Kidney (tissue), 14 donors: ENCODE results near the gene RABL6. TPM values are rescaled to one million over a fixed set of nuclear protein-coding genes. Genes with fewer than 3 reads are reported as not detected.
"Not testable (repeated sequence)": the region's sequence is repeated elsewhere in the genome, so short reads cannot be mapped to it uniquely, and the experiment has no call there.

Source experiments
- DNase-seq, 5 donors: peaks; one replicate each; pipeline ENCODE4 v3.0.0-alpha.2; 2013 to 2020
- FAIRE-seq: peaks from 2 replicates; lab custom pipeline; 2012; peaks lifted over from hg19 to GRCh38; lab: Jason Lieb, UNC
- H3K27ac ChIP-seq, 2 donors: one replicate each; pipeline ENCODE4 v1.7.0; 2013; ENCODE audit warnings: low read depth in 2 of 2, low read length in 2 of 2, inconsistent platforms in 1 of 2
- H3K27me3 ChIP-seq: one replicate; pipeline ENCODE4 v1.7.1; 2013; ENCODE audit warnings: low read length, inconsistent platforms; ENCODE audit not compliant: control insufficient read depth, insufficient read depth
- H3K36me3 ChIP-seq, 3 donors: one replicate each; pipeline versions ENCODE4 v1.7.0 to v1.7.1; 2013; ENCODE audit warnings: low read length in 3 of 3, control low read depth in 1 of 3, inconsistent platforms in 1 of 3; ENCODE audit not compliant: insufficient read depth in 3 of 3, control insufficient read depth in 2 of 3
- H3K4me1 ChIP-seq, 3 donors: one replicate each; pipeline versions ENCODE4 v1.7.0 to v1.7.1; 2013; ENCODE audit warnings: low read length in 3 of 3, inconsistent platforms in 1 of 3, low read depth in 1 of 3; ENCODE audit not compliant: control insufficient read depth in 2 of 3, insufficient read depth in 2 of 3
- H3K4me3 ChIP-seq, 3 donors: one replicate each; pipeline versions ENCODE4 v1.7.0 to v1.8.1; 2013; ENCODE audit warnings: low read length in 3 of 3, control low read depth in 1 of 3, inconsistent platforms in 1 of 3
- H3K9ac ChIP-seq, 3 donors: one replicate each; pipeline versions ENCODE4 v1.7.0 to v1.7.1; 2013; ENCODE audit warnings: low read length in 3 of 3, control low read depth in 1 of 3, inconsistent platforms in 1 of 3
- H3K9me3 ChIP-seq, 3 donors: one replicate each; pipeline versions ENCODE4 v1.7.0 to v1.7.1; 2013; ENCODE audit warnings: low read length in 3 of 3, control low read depth in 1 of 3, inconsistent platforms in 1 of 3; ENCODE audit not compliant: control insufficient read depth in 2 of 3, insufficient read depth in 1 of 3
- intact Hi-C: fragments of 100-400 bp; cut with DNase I; formaldehyde crosslinking; loops from one replicate; pipeline ENCODE4 v1.11.1; 2022
- polyA plus RNA-seq: library from polyadenylated mRNA; stranded (reverse); fragments of 350-450 nt; fragmentation: Illumina TruSeq; extraction: RNeasy Lipid Tissue Mini Kit (QIAGEN cat#74804); gene quantifications from one replicate; pipeline ENCODE4 v1.2.3, GENCODE V29; 2014; ENCODE audit warnings: low read depth, low replicate concordance; ENCODE audit not compliant: insufficient read depth
- total RNA-seq: library from RNA; stranded (reverse); fragmentation: NEBNext Ultra II Directional; extraction: Animal tissue kit (Norgen Biotek cat#: 25700); gene quantifications from one replicate; pipeline ENCODE4 v1.2.1, GENCODE V29; 2021
- TF ChIP-seq, protein P1 (sequence below): IDR thresholded peaks from 3 replicates; pipeline ENCODE4 v1.5.1; 2012; ENCODE audit warnings: mild to moderate bottlenecking, moderate library complexity, borderline replicate concordance; ENCODE audit not compliant: insufficient read depth; ENCODE audit errors: extremely low read depth
- donor health status: control.
- donor health status: control.
- donor health status: control.
- donor health status: control.
- donor health status: control.
- donor health status: DM: yes; HTN: yes; CAD: no.
- donor health status: Normal renal cell carcinoma (clear cell type).

RABL6 gene
- total and polyA plus RNA-seq, 2 donors from 2014 or later = 60.4 to 70.3 TPM

DNA sequence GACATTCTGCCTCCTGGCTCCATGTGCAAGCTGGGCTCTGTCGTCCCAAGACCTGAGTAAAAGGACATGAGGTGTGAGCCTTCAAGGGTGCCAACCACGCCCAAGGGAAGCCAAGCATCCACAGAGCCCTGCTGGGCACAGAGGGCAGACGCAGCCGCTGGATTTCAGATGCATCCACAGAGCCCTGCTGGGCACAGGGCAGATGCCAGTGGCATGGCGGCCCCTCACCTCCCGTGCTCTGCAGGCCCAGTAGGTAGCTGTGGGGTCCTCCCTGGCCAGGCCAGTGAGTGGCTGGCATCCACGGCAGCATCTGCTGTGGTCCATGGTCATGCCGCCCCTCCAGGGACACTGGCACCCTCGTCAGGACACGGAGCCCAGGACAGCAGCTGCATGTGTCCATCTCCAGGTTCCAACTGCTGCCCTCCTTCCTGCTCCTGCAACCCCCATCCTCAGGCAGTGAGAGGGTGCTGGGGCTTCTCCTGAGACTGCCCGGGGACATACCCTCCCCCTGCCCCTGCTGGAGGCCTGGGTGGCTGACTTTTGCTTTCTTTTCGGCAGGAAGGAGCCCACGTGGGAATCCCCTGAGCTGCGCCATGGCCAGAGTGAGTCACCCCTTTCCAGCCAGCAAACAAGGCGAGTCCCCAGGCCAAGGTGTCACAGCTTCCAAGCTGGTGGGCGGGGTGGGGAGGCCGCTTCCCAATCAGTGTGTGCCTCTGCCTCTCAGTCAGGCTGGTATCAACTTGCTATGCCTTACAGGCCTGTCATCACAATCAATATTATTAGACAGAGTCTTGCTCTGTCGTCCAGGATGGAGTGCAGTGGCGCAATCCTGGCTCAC lies 74.6 kb downstream of the RABL6 start:
- no peak overlapping the region for H3K4me3 ChIP-seq
- H3K9ac ChIP-seq = no peak overlapping the region
- TF ChIP-seq, protein P1, sequence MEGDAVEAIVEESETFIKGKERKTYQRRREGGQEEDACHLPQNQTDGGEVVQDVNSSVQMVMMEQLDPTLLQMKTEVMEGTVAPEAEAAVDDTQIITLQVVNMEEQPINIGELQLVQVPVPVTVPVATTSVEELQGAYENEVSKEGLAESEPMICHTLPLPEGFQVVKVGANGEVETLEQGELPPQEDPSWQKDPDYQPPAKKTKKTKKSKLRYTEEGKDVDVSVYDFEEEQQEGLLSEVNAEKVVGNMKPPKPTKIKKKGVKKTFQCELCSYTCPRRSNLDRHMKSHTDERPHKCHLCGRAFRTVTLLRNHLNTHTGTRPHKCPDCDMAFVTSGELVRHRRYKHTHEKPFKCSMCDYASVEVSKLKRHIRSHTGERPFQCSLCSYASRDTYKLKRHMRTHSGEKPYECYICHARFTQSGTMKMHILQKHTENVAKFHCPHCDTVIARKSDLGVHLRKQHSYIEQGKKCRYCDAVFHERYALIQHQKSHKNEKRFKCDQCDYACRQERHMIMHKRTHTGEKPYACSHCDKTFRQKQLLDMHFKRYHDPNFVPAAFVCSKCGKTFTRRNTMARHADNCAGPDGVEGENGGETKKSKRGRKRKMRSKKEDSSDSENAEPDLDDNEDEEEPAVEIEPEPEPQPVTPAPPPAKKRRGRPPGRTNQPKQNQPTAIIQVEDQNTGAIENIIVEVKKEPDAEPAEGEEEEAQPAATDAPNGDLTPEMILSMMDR = no peak
- no peak for FAIRE-seq
- H3K27me3 ChIP-seq = no peaks in the 10 kb centered on the region
- peak in 1 of 5 donors; percentile 90 for DNase-seq
- H3K4me1 ChIP-seq = peaks cover 0 to 2% (median 2%) of the 10 kb centered on the region in 3 donors
- no peaks in the 10 kb centered on the region for H3K9me3 ChIP-seq
- no peaks in the 10 kb centered on the region for H3K36me3 ChIP-seq
- intact Hi-C loops = no loop called here
- H3K27ac ChIP-seq = peak overlapping the region in 1 of 2 donors; percentile 22

DNA sequence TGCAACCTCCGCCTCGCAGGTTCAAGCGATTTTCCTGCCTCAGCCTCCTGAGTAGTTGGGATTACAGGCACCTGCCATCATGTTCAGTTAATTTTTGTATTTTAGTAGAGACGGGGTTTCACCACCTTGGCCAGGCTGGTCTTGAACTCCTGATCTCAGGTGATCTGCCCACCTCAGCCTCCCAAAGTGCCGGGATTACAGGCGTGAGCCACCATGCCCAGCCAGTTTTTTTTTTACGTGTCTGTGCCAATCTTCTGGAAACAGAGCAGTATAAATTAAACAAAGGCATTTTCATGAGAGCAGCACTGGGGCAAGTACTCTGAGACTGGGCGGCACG lies 75.2 kb downstream of the RABL6 start:
- intact Hi-C loops, H3K9ac ChIP-seq, DNase-seq, H3K4me1 ChIP-seq, H3K9me3 ChIP-seq, H3K27ac ChIP-seq, H3K36me3 ChIP-seq, H3K27me3 ChIP-seq, H3K4me3 ChIP-seq, FAIRE-seq: not testable (repeated sequence)

DNA sequence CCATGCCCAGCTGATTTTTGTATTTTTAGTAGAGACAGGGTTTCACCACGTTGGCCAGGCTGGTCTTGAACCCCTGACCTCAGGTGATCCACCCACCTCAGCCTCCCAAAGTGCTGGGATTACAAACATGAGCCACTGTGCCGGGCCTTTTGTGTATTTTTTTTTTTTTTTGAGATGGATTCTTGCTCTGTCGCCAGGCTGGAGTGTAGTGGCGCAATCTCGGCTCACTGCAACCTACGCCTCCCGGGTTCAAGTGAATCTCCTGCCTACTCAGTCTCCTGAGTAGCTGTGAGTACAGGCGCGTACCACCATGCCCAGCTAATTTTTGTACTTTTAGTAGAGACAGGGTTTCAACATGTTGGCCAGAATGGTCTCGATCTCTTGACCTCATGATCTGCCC lies 75.9 kb downstream of the RABL6 start:
- H3K9me3 ChIP-seq, H3K36me3 ChIP-seq, H3K4me3 ChIP-seq, H3K27me3 ChIP-seq, H3K9ac ChIP-seq, DNase-seq, intact Hi-C loops, H3K27ac ChIP-seq, H3K4me1 ChIP-seq, FAIRE-seq: not testable (repeated sequence)

GRCh38 chr9:136885950-136886578 lies 78.3 kb downstream of the RABL6 start, which contains the start of gene TRAF2:
Gene TRAF2 (plus strand): TSS chr9:136886516. CDS start chr9:136898741, 12,225 bp downstream.
- Histone ChIP-seq H3K9ac (peak within 1 kb of the TSS in 2 of 3 donors; percentile 60 to 78), H3K4me1 (peaks cover 0 to 3% (median 2%) of the 10 kb centered on the region in 3 donors), H3K36me3 (no peaks in the 10 kb centered on the region), H3K9me3 (no peaks in the 10 kb centered on the region), H3K27me3 (no peaks in the 10 kb centered on the region), H3K4me3 (peak within 1 kb of the TSS; percentile 24 to 64 (median 45)), H3K27ac (peak within 1 kb of the TSS; percentile 86 to 89)
- TF ChIP-seq, protein P1 = no peak
- DNase-seq (peak; percentile 98 to 99 (median 99)), FAIRE-seq (no peak)
- intact Hi-C loops = no loop called here
